SK-N-SH (cell line): ENCODE results near the gene SLC22A23. TPM values are rescaled to one million over a fixed set of nuclear protein-coding genes. Genes with fewer than 3 reads are reported as not detected.

ENCODE experiments used
- CTCF ChIA-PET: fragments of 300-600, 350-600 bp; formaldehyde crosslinking; extraction: SDS; loops from one replicate; lab custom pipeline; 2021; lab: Yijun Ruan, JAX
- POLR2A ChIA-PET: fragments of 350-600 bp; sonication (Branson Sonifier 250); formaldehyde crosslinking; extraction: SDS; loops from one replicate; lab custom pipeline; 2020; ENCODE audit warnings: antibody characterized with exemption, inconsistent platforms; lab: Yijun Ruan, JAX
- DNase-seq: peaks from one replicate; pipeline ENCODE4 v3.0.0; 2012
- H2AFZ ChIP-seq: fragments of 200-600 bp; sonication (generic); 2 replicates; pipeline ENCODE4 v1.8.1; 2016; ENCODE audit warnings: antibody characterized with exemption, mild to moderate bottlenecking, low read depth
- H3F3A ChIP-seq: fragments of 200-600 bp; sonication (generic); replicated peaks from 2 replicates; pipeline ENCODE3; 2016; ENCODE audit warnings: antibody characterized with exemption, mild to moderate bottlenecking; ENCODE audit not compliant: insufficient read depth
- H3K27ac ChIP-seq, 2 experiments: fragments of 200-500 bp in 1 of 2; fragments of 200-600 bp in 1 of 2; sonication (Bioruptor generic) in 1 of 2; sonication (generic), shearing (Covaris generic) in 1 of 2; 2 replicates each; pipeline versions ENCODE4 v1.5.1 to v1.6.1; 2014 to 2016; ENCODE audit warnings: low read depth in 2 of 2, inconsistent platforms in 1 of 2, low read length in 1 of 2, mild to moderate bottlenecking in 1 of 2, mixed read lengths in 1 of 2
- H3K27me3 ChIP-seq: fragments of 200-600 bp; sonication (generic), shearing (Covaris generic); 2 replicates; pipeline ENCODE4 v1.6.1; 2016; ENCODE audit warnings: mixed run types; ENCODE audit not compliant: insufficient read depth
- H3K36me3 ChIP-seq, 2 experiments: fragments of 200-500 bp in 1 of 2; fragments of 200-600 bp in 1 of 2; sonication (Bioruptor generic) in 1 of 2; sonication (generic) in 1 of 2; replicated peaks in 1 of 2; 2 replicates each; pipeline versions ENCODE3 to v1.5.1; 2014 to 2016; ENCODE audit warnings: low read length in 1 of 2, mild to moderate bottlenecking in 1 of 2; ENCODE audit not compliant: insufficient read depth in 2 of 2, control insufficient read depth in 1 of 2
- H3K4me1 ChIP-seq, 2 experiments: fragments of 200-500 bp in 1 of 2; fragments of 200-600 bp in 1 of 2; sonication (Bioruptor generic) in 1 of 2; sonication (generic), shearing (Covaris generic) in 1 of 2; 2 replicates each; pipeline versions ENCODE4 v1.5.1 to v1.6.1; 2014 to 2016; ENCODE audit warnings: low read depth in 1 of 2, low read length in 1 of 2, mixed run types in 1 of 2; ENCODE audit not compliant: insufficient read depth in 2 of 2, control insufficient read depth in 1 of 2
- H3K4me2 ChIP-seq: fragments of 200-600 bp; sonication (generic), shearing (Covaris generic); 2 replicates; pipeline ENCODE4 v1.6.1; 2017; ENCODE audit warnings: mixed run types
- H3K4me3 ChIP-seq, 2 experiments: fragments of 200-500 bp in 1 of 2; fragments of 200-600 bp in 1 of 2; sonication (Bioruptor generic) in 1 of 2; sonication (generic), shearing (Covaris generic) in 1 of 2; 2 replicates each; pipeline versions ENCODE4 v1.5.1 to v1.8.1; 2014 to 2016; ENCODE audit warnings: low read depth in 2 of 2, inconsistent platforms in 1 of 2, low read length in 1 of 2, mild to moderate bottlenecking in 1 of 2, mixed read lengths in 1 of 2, moderate library complexity in 1 of 2
- H3K79me2 ChIP-seq: fragments of 200-600 bp; sonication (generic); 2 replicates; pipeline ENCODE4 v1.8.1; 2017; ENCODE audit warnings: mild to moderate bottlenecking; ENCODE audit not compliant: insufficient read depth
- H3K9ac ChIP-seq: fragments of 200-600 bp; sonication (generic); 2 replicates; pipeline ENCODE4 v1.6.1; 2017; ENCODE audit warnings: mixed run types
- H3K9me2 ChIP-seq: fragments of 200-600 bp; sonication (generic); 2 replicates; pipeline ENCODE4 v1.6.1; 2017; ENCODE audit warnings: mixed run types
- H3K9me3 ChIP-seq: fragments of 200-600 bp; sonication (generic); 2 replicates; pipeline ENCODE4 v1.6.1; 2017; ENCODE audit warnings: mixed run types, mild to moderate bottlenecking, moderate library complexity
- H4K20me1 ChIP-seq: fragments of 200-600 bp; sonication (generic); 2 replicates; pipeline ENCODE4 v1.6.1; 2017; ENCODE audit warnings: mild to moderate bottlenecking, mixed run types; ENCODE audit not compliant: insufficient read depth
- CHD2 ChIP-seq: fragments of 150-350 bp; IDR thresholded peaks from 2 replicates; pipeline ENCODE4 v1.6.1; 2018; ENCODE audit warnings: low read length; ENCODE audit not compliant: partially characterized antibody
- CTCF ChIP-seq: fragments of 200-600 bp; sonication (generic); IDR thresholded peaks from 2 replicates; pipeline ENCODE4 v1.6.1; 2017; ENCODE audit warnings: antibody characterized with exemption, mild to moderate bottlenecking, moderate library complexity
- EP300 ChIP-seq, 2 experiments: IDR thresholded peaks; 2 replicates each; pipeline versions ENCODE4 v1.4.0 to v1.6.1; 2012; ENCODE audit warnings: borderline replicate concordance in 1 of 2, low read depth in 1 of 2, low read length in 1 of 2
- FOSL2 ChIP-seq: IDR thresholded peaks from 2 replicates; pipeline ENCODE4 v1.4.0; 2012; ENCODE audit warnings: low read depth, mild to moderate bottlenecking, moderate library complexity, borderline replicate concordance
- GABPA ChIP-seq: IDR thresholded peaks from 2 replicates; pipeline ENCODE4 v1.4.0; 2012; ENCODE audit warnings: low read depth, mild to moderate bottlenecking
- JUND ChIP-seq: IDR thresholded peaks from 2 replicates; pipeline ENCODE4 v1.4.0; 2012
- MXI1 ChIP-seq: IDR thresholded peaks from 2 replicates; pipeline ENCODE4 v1.6.1; 2012; ENCODE audit warnings: mild to moderate bottlenecking, low read depth, low read length, improper control_type of control experiment
- PBX3 ChIP-seq: IDR thresholded peaks from 2 replicates; pipeline ENCODE4; 2012
- RAD21 ChIP-seq: IDR thresholded peaks from 2 replicates; pipeline ENCODE4 v1.6.1; 2012; ENCODE audit warnings: mild to moderate bottlenecking, low read length
- REST ChIP-seq: IDR thresholded peaks from 2 replicates; pipeline ENCODE4 v1.6.1; 2012; ENCODE audit warnings: mild to moderate bottlenecking, low read depth, low read length, moderate library complexity
- TCF12 ChIP-seq: IDR thresholded peaks from 2 replicates; pipeline ENCODE4 v1.4.0; 2012
- TEAD4 ChIP-seq: IDR thresholded peaks from 2 replicates; pipeline ENCODE4 v1.4.0; 2012; ENCODE audit warnings: mild to moderate bottlenecking, borderline replicate concordance; ENCODE audit not compliant: insufficient read depth
- USF1 ChIP-seq: IDR thresholded peaks from 2 replicates; pipeline ENCODE4 v1.4.0; 2012; ENCODE audit warnings: low read depth, borderline replicate concordance
- USF2 ChIP-seq: fragments of 150-350 bp; IDR thresholded peaks from 2 replicates; pipeline ENCODE4 v1.6.1; 2017; ENCODE audit warnings: antibody characterized with exemption, low read length, low read depth, borderline replicate concordance
- YY1 ChIP-seq: IDR thresholded peaks from 2 replicates; pipeline ENCODE4 v1.4.0; 2012; ENCODE audit warnings: low read depth, mild to moderate bottlenecking
- WGBS: methylation state at CpG from one replicate; pipeline ENCODE4 v1.1.6; 2017; ENCODE audit warnings: low lambda C conversion rate; 5-methylcytosine and 5-hydroxymethylcytosine counted together
- polyA plus RNA-seq, 3 experiments: library from polyadenylated mRNA; depleted of rRNA; stranded (reverse); fragments of >200 nt; gene quantifications; 2 replicates each; pipeline ENCODE4 v1.2.3, GENCODE V29; 2012
- TF ChIP-seq, protein P1 (sequence below): IDR thresholded peaks from 2 replicates; pipeline ENCODE4 v1.4.0; 2012; ENCODE audit warnings: low read depth

SLC22A23 gene
- polyA plus RNA-seq, 1 of the 3 experiments (the other 2 are of a cell fraction), result not detected

DNA sequence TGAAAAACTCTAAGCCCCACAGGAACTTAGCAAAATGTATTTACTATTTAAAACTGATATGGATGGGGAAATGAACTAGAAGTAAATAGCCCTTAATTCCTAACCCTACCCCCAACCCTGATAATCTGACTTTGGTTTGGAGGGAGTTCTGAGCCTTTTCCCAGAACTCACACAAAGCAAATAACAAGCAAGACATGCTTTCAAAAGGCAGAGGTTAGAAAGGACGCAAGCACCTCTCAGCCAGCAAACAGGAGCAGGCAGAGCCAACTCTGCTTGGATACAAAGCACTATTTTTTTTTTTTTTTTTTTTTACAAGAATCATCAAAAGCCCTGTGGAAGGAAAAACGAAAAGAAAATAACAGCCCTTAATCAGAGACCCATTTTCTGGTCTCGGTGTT, 58.7 kb downstream of the SLC22A23 start:
- Histone ChIP-seq H3K27ac (no peak overlapping the region), H3K79me2 (no peaks in the 10 kb centered on the region), H4K20me1 (no peaks in the 10 kb centered on the region), H3K27me3 (peaks cover 60% of the 10 kb centered on the region), H3K9me3 (no peaks in the 10 kb centered on the region), H3K9ac (no peak overlapping the region), H3F3A (no peaks in the 10 kb centered on the region), H3K36me3 (no peaks in the 10 kb centered on the region), H3K9me2 (no peaks in the 10 kb centered on the region), H3K4me3 (no peak overlapping the region), H3K4me1 (no peaks in the 10 kb centered on the region), H2AFZ (no peak overlapping the region), H3K4me2 (no peak overlapping the region)
- CTCF ChIA-PET, result no interaction called here
- POLR2A ChIA-PET, result no interaction called here
- TF ChIP-seq CTCF (no peak), EP300 (IDR thresholded peaks at IDR 0.05; ENCODE audit: borderline replicate concordance in 1 of 2, low read depth in 1 of 2, low read length in 1 of 2) (no peak), REST (no peak), JUND (no peak), FOSL2 (no peak), PBX3 (no peak), TEAD4 (no peak), CHD2 (no peak), USF2 (no peak), GABPA (no peak), USF1 (no peak), MXI1 (no peak), RAD21 (no peak), YY1 (no peak), TCF12 (no peak)
- TF ChIP-seq, protein P1, sequence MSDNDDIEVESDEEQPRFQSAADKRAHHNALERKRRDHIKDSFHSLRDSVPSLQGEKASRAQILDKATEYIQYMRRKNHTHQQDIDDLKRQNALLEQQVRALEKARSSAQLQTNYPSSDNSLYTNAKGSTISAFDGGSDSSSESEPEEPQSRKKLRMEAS, result no peak
- WGBS, result 6% methylated on average over 3 of the region's 3 CpGs
- no peak for DNase-seq
